Hepatocyte (in vitro differentiated cells): ENCODE measurements around the gene RGS19. TPM values are rescaled to one million over a fixed set of nuclear protein-coding genes. Genes with fewer than 3 reads are reported as not detected.

Experiments used
- DNase-seq: peaks from one replicate; pipeline ENCODE4 v3.0.0-alpha.2; 2016; ENCODE audit warnings: low spot score
- H2AFZ ChIP-seq: fragments of 200-600 bp; sonication (generic); 2 replicates; pipeline ENCODE4 v1.6.0; 2016; ENCODE audit warnings: antibody characterized with exemption, mild to moderate bottlenecking
- H3K27ac ChIP-seq: fragments of 200-600 bp; sonication (generic); 2 replicates; pipeline ENCODE4 v1.5.1; 2016; ENCODE audit warnings: mild to moderate bottlenecking
- H3K27me3 ChIP-seq: fragments of 200-600 bp; sonication (generic); 2 replicates; pipeline ENCODE4 v1.6.1; 2016
- H3K36me3 ChIP-seq: fragments of 200-600 bp; sonication (generic); replicated peaks from 2 replicates; pipeline ENCODE4 v1.5.1; 2016; ENCODE audit warnings: low read depth; ENCODE audit not compliant: insufficient read depth
- H3K4me1 ChIP-seq: fragments of 200-600 bp; sonication (generic); 2 replicates; pipeline ENCODE4 v1.5.1; 2016; ENCODE audit warnings: mild to moderate bottlenecking, moderate library complexity; ENCODE audit not compliant: insufficient read depth
- H3K4me2 ChIP-seq: fragments of 200-600 bp; sonication (generic); 2 replicates; pipeline ENCODE4 v1.6.0; 2016
- H3K4me3 ChIP-seq: fragments of 200-600 bp; sonication (generic); 2 replicates; pipeline ENCODE4 v1.5.1; 2016; ENCODE audit warnings: mild to moderate bottlenecking
- H3K79me2 ChIP-seq: fragments of 200-600 bp; sonication (generic); 2 replicates; pipeline ENCODE4 v1.6.0; 2017; ENCODE audit warnings: mild to moderate bottlenecking
- H3K9me2 ChIP-seq: fragments of 200-600 bp; sonication (generic); replicated peaks from 2 replicates; pipeline ENCODE4 v1.6.0; 2017; ENCODE audit warnings: mild to moderate bottlenecking; ENCODE audit not compliant: insufficient read depth
- H3K9me3 ChIP-seq: fragments of 200-600 bp; sonication (generic); 2 replicates; pipeline ENCODE4 v1.5.1; 2016; ENCODE audit warnings: low read depth, mild to moderate bottlenecking
- H4K20me1 ChIP-seq: fragments of 200-600 bp; sonication (generic); 2 replicates; pipeline ENCODE4 v1.6.0; 2016; ENCODE audit warnings: mild to moderate bottlenecking; ENCODE audit not compliant: insufficient read depth, poor library complexity, severe bottlenecking
- EZH2 ChIP-seq: fragments of 200-600 bp; sonication (generic); IDR thresholded peaks from 2 replicates; pipeline ENCODE4 v1.6.1; 2016; ENCODE audit warnings: antibody characterized with exemption, mild to moderate bottlenecking, borderline replicate concordance
- EZH2phosphoT487 ChIP-seq: fragments of 200-600 bp; sonication (generic); IDR thresholded peaks from one replicate; pipeline ENCODE4 v1.6.1; 2018; ENCODE audit warnings: antibody characterized with exemption, mild to moderate bottlenecking, low read depth, moderate library complexity; ENCODE audit not compliant: unreplicated experiment, severe bottlenecking
- WGBS: methylation state at CpG from one replicate; pipeline ENCODE4 v1.1.6; 2016; ENCODE audit warnings: low lambda C conversion rate; ENCODE audit errors: missing lambda C conversion rate; 5-methylcytosine and 5-hydroxymethylcytosine counted together
- polyA plus RNA-seq: library from polyadenylated mRNA; unstranded; fragments of >200 nt; fragmentation: Nextera tagmentation; extraction: Ambion mirVana; gene quantifications from 2 replicates; pipeline ENCODE4 v1.2.1, GENCODE V29; 2016
- total RNA-seq: library from RNA; depleted of rRNA; stranded (reverse); fragments of >200 nt; gene quantifications from 2 replicates; pipeline ENCODE4 v1.2.3, GENCODE V29; 2014
- TF ChIP-seq, protein P1 (sequence below): fragments of 200-600 bp; sonication (generic); IDR thresholded peaks from 2 replicates; pipeline ENCODE4 v1.5.1; 2016; ENCODE audit warnings: antibody characterized with exemption, mild to moderate bottlenecking; ENCODE audit not compliant: poor library complexity

Gene RGS19
- total and polyA plus RNA-seq, 2 experiments from 2014 or later: 8.8 to 10.9 TPM

GRCh38 chr20:64111841-64112641 lies 32.7 kb upstream of the RGS19 start:
- Histone ChIP-seq H4K20me1 (no peaks in the 10 kb centered on the region), H2AFZ (no peak overlapping the region), H3K4me1 (no peaks in the 10 kb centered on the region), H3K9me3 (no peaks in the 10 kb centered on the region), H3K27me3 (no peaks in the 10 kb centered on the region), H3K79me2 (no peaks in the 10 kb centered on the region), H3K4me2 (no peak overlapping the region), H3K27ac (no peak overlapping the region), H3K9me2 (no peaks in the 10 kb centered on the region), H3K4me3 (no peak overlapping the region), H3K36me3 (no peaks in the 10 kb centered on the region)
- 87% methylated on average over 19 of the region's 19 CpGs for WGBS
- no peak for DNase-seq
- TF ChIP-seq, protein P1, sequence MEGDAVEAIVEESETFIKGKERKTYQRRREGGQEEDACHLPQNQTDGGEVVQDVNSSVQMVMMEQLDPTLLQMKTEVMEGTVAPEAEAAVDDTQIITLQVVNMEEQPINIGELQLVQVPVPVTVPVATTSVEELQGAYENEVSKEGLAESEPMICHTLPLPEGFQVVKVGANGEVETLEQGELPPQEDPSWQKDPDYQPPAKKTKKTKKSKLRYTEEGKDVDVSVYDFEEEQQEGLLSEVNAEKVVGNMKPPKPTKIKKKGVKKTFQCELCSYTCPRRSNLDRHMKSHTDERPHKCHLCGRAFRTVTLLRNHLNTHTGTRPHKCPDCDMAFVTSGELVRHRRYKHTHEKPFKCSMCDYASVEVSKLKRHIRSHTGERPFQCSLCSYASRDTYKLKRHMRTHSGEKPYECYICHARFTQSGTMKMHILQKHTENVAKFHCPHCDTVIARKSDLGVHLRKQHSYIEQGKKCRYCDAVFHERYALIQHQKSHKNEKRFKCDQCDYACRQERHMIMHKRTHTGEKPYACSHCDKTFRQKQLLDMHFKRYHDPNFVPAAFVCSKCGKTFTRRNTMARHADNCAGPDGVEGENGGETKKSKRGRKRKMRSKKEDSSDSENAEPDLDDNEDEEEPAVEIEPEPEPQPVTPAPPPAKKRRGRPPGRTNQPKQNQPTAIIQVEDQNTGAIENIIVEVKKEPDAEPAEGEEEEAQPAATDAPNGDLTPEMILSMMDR: no peak
- TF ChIP-seq EZH2phosphoT487: no peak
- TF ChIP-seq EZH2: no peak

DNA sequence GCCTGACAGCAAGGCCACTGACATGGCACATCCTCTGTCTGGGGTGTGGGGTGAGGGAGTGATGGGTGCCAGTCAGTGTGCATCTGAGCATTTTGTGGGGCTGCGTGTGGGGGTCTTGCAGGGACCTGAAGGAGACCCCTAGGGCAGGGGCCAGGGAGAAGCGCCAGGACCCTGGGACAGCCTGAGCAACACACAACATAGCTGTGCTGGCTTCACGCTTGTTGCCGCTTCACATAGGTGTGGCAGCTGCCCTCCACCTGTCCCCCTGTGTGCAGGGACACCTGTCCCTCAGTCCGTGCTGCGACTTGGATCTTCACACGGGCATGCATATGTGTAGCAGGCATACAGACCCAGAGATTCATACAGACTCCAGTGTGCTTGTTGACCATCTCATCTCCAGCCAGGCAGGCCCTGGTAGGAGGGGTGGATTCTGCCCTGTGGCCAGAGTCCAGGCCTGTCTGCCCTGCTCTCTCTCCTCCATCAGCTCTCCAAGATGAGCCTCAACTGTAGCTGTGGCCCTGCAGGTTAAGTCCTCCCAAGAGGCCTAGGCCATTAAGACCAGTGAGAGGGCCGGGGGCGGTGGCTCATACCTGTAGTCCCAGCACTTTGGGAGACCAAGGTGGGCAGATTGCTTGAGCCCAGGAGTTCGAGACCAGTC lies 31.2 kb upstream of the RGS19 start:
- H3K9me2 ChIP-seq: no peaks in the 10 kb centered on the region
- H3K4me1 ChIP-seq: no peaks in the 10 kb centered on the region
- H3K36me3 ChIP-seq: no peaks in the 10 kb centered on the region
- H4K20me1 ChIP-seq: no peaks in the 10 kb centered on the region
- no peak overlapping the region for H3K27ac ChIP-seq
- TF ChIP-seq EZH2: no peak
- TF ChIP-seq, protein P1: no peak
- no peak overlapping the region for H3K4me3 ChIP-seq
- no peak overlapping the region for H2AFZ ChIP-seq
- no peaks in the 10 kb centered on the region for H3K9me3 ChIP-seq
- no peak overlapping the region for H3K4me2 ChIP-seq
- no peaks in the 10 kb centered on the region for H3K27me3 ChIP-seq
- DNase-seq: no peak
- 93% methylated on average over 10 of the region's 10 CpGs for WGBS
- H3K79me2 ChIP-seq: no peaks in the 10 kb centered on the region

GRCh38 chr20:64109831-64110391 lies 30.6 kb upstream of the RGS19 start:
- WGBS: 77% methylated on average over 16 of the region's 16 CpGs
- no peaks in the 10 kb centered on the region for H3K9me3 ChIP-seq
- no peaks in the 10 kb centered on the region for H3K4me1 ChIP-seq
- TF ChIP-seq, protein P1: no peak
- TF ChIP-seq EZH2phosphoT487 (no peak), EZH2 (no peak)
- no peak overlapping the region for H3K4me2 ChIP-seq
- H4K20me1 ChIP-seq: no peaks in the 10 kb centered on the region
- H2AFZ ChIP-seq: no peak overlapping the region
- no peaks in the 10 kb centered on the region for H3K27me3 ChIP-seq
- no peaks in the 10 kb centered on the region for H3K79me2 ChIP-seq
- no peak overlapping the region for H3K27ac ChIP-seq
- no peak for DNase-seq
- H3K36me3 ChIP-seq: no peaks in the 10 kb centered on the region
- no peaks in the 10 kb centered on the region for H3K9me2 ChIP-seq
- no peak overlapping the region for H3K4me3 ChIP-seq
